Panc1 (cell line): ENCODE data around the gene PRCD. TPM values are rescaled to one million over a fixed set of nuclear protein-coding genes. Genes with fewer than 3 reads are reported as not detected.
A peak's percentile ranks its signal among the peaks of the same experiment; 100 is the strongest.

ENCODE experiments used
- ATAC-seq: fragments of 200-7000 bp; cut with Tn5 transposase; 2 replicates; pipeline ENCODE4 v1.9.1; 2020; ENCODE audit warnings: mild to moderate bottlenecking, moderate library complexity
- BruUV-seq: library from RNA; stranded (reverse); fragments of 400-500 nt; replicated peaks from 2 replicates; lab custom pipeline; 2021; lab: Mats Ljungman, UMichigan
- CTCF ChIA-PET: fragments of 300-600 bp; sonication (Branson Sonifier 250); formaldehyde crosslinking; loops from one replicate; lab custom pipeline; 2022; ENCODE audit warnings: antibody characterized with exemption; lab: Charles Lee
- POLR2A ChIA-PET: fragments of 300-600 bp; sonication (Branson Sonifier 250); formaldehyde crosslinking; loops from one replicate; lab custom pipeline; 2022; ENCODE audit warnings: antibody characterized with exemption; lab: Charles Lee
- DNase-seq: peaks from one replicate; pipeline ENCODE4 v3.0.0-alpha.2; 2010; ENCODE audit warnings: low read depth, low spot score
- H3K27ac ChIP-seq: 2 replicates; pipeline ENCODE4 v1.5.1; 2011; ENCODE audit warnings: mild to moderate bottlenecking, low read length, inconsistent platforms
- H3K27me3 ChIP-seq: fragments of 200-500 bp; sonication (Bioruptor generic); 2 replicates; pipeline ENCODE4 v1.6.0; 2014; ENCODE audit warnings: low read length, inconsistent platforms; ENCODE audit not compliant: control insufficient read depth, insufficient read depth
- H3K36me3 ChIP-seq: fragments of 200-500 bp; sonication (Bioruptor generic); 2 replicates; pipeline ENCODE4 v1.5.1; 2014; ENCODE audit warnings: inconsistent platforms, mild to moderate bottlenecking, low read length, moderate library complexity; ENCODE audit not compliant: control insufficient read depth, insufficient read depth
- H3K4me1 ChIP-seq: 2 replicates; pipeline ENCODE4 v1.5.1; 2011; ENCODE audit warnings: inconsistent platforms, mild to moderate bottlenecking, low read length, moderate library complexity; ENCODE audit not compliant: control insufficient read depth, insufficient read depth
- H3K4me3 ChIP-seq, 2 experiments: 2 replicates each; pipeline ENCODE4 v1.5.1; 2011 to 2012; ENCODE audit warnings: low read depth in 2 of 2, low read length in 2 of 2, mild to moderate bottlenecking in 2 of 2, inconsistent platforms in 1 of 2, moderate library complexity in 1 of 2
- H3K9me3 ChIP-seq: fragments of 200-500 bp; sonication (Bioruptor generic); 2 replicates; pipeline ENCODE4 v1.5.1; 2014; ENCODE audit warnings: low read depth, mild to moderate bottlenecking, inconsistent platforms, low read length, moderate library complexity; ENCODE audit not compliant: control insufficient read depth, insufficient read depth
- CTCF ChIP-seq: fragments of 450-650 bp; IDR thresholded peaks from 2 replicates; pipeline ENCODE4 v1.5.1; 2017; ENCODE audit warnings: mild to moderate bottlenecking
- POLR2AphosphoS5 ChIP-seq: IDR thresholded peaks from 2 replicates; pipeline ENCODE4 v1.6.1; 2012; ENCODE audit warnings: mild to moderate bottlenecking, low read depth, low read length, moderate library complexity
- REST ChIP-seq, 2 experiments: IDR thresholded peaks; 2 replicates each; pipeline ENCODE4 v1.6.1; 2011 to 2012; ENCODE audit warnings: low read depth in 2 of 2, control low read depth in 1 of 2, low read length in 1 of 2, mild to moderate bottlenecking in 1 of 2, moderate library complexity in 1 of 2; ENCODE audit not compliant: insufficient read depth in 1 of 2
- SIN3A ChIP-seq: IDR thresholded peaks from 2 replicates; pipeline ENCODE4 v1.6.1; 2012; ENCODE audit warnings: low read depth, mild to moderate bottlenecking, low read length, moderate library complexity, borderline replicate concordance; ENCODE audit not compliant: insufficient read depth
- TCF7L2 ChIP-seq: IDR thresholded peaks from 2 replicates; pipeline ENCODE4 v1.6.1; 2011; ENCODE audit warnings: mild to moderate bottlenecking, low read depth, low read length, inconsistent platforms
- in situ Hi-C: cut with HindIII; loops from 2 replicates; pipeline ENCODE4 v1.10.0; 2016; ENCODE audit warnings: low sequenced_read_pairs, low pct_unique_long_range_greater_than_20kb
- intact Hi-C: fragments of 100-400 bp; cut with micrococcal nuclease; formaldehyde crosslinking; loops from one replicate; pipeline ENCODE4 v1.10.0; 2022; ENCODE audit not compliant: unreplicated experiment
- total RNA-seq: library from RNA; stranded (reverse); gene quantifications from one replicate; pipeline ENCODE4 v1.2.1, GENCODE V29; 2021; ENCODE audit not compliant: unreplicated experiment

The PRCD gene
- total RNA-seq, 1 experiment from 2014 or later, result 0.54 TPM

- Histone ChIP-seq H3K27me3 (no peaks in the 10 kb centered on the region), H3K4me3 (no peak overlapping the region), H3K4me1 (peaks cover 38% of the 10 kb centered on the region), H3K9me3 (no peaks in the 10 kb centered on the region), H3K27ac (0 out of 2 replicates have a peak overlapping the region, but pooled peaks have one; percentile 29), H3K36me3 (no peaks in the 10 kb centered on the region)
- intact Hi-C loops, result no loop called here
- POLR2A ChIA-PET, result no interaction called here
- ATAC-seq, result peak; percentile 28
- TF ChIP-seq SIN3A (no peak), TCF7L2 (no peak; the same call in 1 of the 2 replicates), REST (IDR thresholded peaks at IDR 0.05; ENCODE audit: insufficient read depth in 1 of 2, low read depth in 2 of 2, low read length in 1 of 2) (no peak), POLR2AphosphoS5 (no peak), CTCF (no peak)
- no TSS peak for BruUV-seq
- in situ Hi-C loops, result no loop called here
- CTCF ChIA-PET, result interaction anchor here (0.6 to 2.4 kb wide), 5 partner anchors 13 to 749 kb away, joined by 3 to 11 read pairs (median 4); partner anchors contain the start of gene PRCD
- DNase-seq, result no peak
These were observed 12.3 kb upstream of the PRCD start for GRCh38 chr17:76527430-76528111.

- DNase-seq (no peak), ATAC-seq (peak; percentile 49)
- ChIA-PET POLR2A (interaction anchor here (0.8 kb wide), 1 partner anchor 15 kb away, joined by 4 read pairs; no protein-coding TSS in a partner anchor), CTCF (interaction anchor here (0.5 to 2.4 kb wide), 8 partner anchors 12 to 748 kb away, joined by 3 to 11 read pairs (median 4); partner anchors contain the start of gene PRCD)
- in situ Hi-C loops (no loop called here), intact Hi-C loops (no loop called here)
- peaks cover 39% of the 10 kb centered on the region for H3K4me1 ChIP-seq
- no peaks in the 10 kb centered on the region for H3K36me3 ChIP-seq
- BruUV-seq, result no TSS peak
- no peaks in the 10 kb centered on the region for H3K27me3 ChIP-seq
- peak overlapping the region; percentile 29; the same call in 1 of the 2 replicates for H3K27ac ChIP-seq
- H3K9me3 ChIP-seq, result no peaks in the 10 kb centered on the region
- no peak for TF ChIP-seq REST (IDR thresholded peaks at IDR 0.05; ENCODE audit: insufficient read depth in 1 of 2, low read depth in 2 of 2, low read length in 1 of 2)
- H3K4me3 ChIP-seq, result no peak overlapping the region
These were observed 11.7 kb upstream of the PRCD start for GRCh38 chr17:76528156-76528527.
